GM21360 (cell line): ENCODE data around the gene MEPE.

ENCODE experiments used
- ATAC-seq: cut with Tn5 transposase; IDR thresholded peaks from one replicate; pipeline ENCODE4 v1.9.1; 2021; ENCODE audit warnings: mild to moderate bottlenecking, moderate library complexity; ENCODE audit not compliant: unreplicated experiment

Gene MEPE, protein sequence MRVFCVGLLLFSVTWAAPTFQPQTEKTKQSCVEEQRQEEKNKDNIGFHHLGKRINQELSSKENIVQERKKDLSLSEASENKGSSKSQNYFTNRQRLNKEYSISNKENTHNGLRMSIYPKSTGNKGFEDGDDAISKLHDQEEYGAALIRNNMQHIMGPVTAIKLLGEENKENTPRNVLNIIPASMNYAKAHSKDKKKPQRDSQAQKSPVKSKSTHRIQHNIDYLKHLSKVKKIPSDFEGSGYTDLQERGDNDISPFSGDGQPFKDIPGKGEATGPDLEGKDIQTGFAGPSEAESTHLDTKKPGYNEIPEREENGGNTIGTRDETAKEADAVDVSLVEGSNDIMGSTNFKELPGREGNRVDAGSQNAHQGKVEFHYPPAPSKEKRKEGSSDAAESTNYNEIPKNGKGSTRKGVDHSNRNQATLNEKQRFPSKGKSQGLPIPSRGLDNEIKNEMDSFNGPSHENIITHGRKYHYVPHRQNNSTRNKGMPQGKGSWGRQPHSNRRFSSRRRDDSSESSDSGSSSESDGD

DNA sequence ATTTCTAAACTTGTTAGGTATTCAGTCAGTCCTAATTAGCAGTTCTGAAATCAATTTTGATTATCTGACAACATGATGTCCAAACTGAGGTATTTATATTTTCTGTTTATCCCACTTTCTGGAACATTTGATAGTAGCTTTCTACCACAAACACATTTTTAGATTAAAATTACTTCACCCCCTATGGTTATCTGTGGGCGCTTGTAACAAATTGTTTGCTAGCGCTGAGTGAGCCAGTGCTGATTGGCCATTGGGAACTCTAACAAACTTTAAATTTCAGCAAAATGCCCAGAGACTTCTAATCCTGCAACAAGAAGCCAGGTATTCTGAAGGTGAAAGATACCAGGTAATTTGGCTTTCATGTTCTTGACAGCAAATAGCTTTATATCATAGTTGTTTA is at the start of gene MEPE:
MEPE (plus strand) TSS at position 301 of the 400 bp plus-strand sequence. CDS start 1,746 bp downstream, outside the sequence.
- ATAC-seq = no peak

- ATAC-seq = no peak
Measured at GRCh38 chr4:87783781-87784180, 49.0 kb upstream of the MEPE start.

DNA sequence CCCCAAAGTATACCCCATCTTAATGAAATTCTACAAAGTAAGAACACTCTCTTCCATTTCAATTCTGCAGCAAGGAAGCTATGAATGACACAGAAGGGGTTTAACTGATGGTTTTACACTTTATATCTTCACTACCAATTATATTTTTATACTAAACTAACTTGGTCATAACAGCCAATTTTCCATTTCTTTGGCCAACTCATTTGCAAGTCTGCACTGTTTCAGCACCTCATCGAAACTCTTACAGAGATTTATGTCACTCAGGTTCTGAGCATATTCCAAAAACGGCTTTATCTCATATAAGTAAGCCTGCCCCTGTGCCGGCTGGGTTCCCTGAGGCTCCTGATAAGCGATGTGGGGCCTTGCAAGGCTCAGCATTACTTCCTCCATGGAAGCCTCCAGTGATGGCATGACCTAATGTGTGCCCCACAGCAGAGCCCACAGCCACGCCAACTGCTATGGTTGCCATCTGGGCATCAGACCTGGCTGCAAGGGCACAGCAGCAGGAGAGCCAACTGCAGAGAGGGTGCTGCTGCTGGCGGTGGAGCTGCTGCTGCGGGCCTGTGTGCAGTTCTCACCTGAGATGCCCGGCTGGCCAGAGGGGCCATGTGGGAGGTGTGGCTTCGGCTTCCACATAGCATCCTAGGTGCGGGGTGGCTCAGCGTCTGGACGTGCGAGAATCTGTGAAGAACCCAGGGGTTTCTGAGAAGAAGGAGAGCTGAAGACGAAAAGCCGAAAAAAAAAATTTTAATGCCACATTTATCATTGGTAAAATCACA is 46.8 kb upstream of the MEPE start:
- no peak for ATAC-seq

- ATAC-seq = no peak
Measured at GRCh38 chr4:87799301-87800113, 33.3 kb upstream of the MEPE start, which contains the start of gene IBSP. TSS of gene IBSP (plus strand) at chr4:87799554. CDS start at chr4:87802362, 2,808 bp downstream.

DNA sequence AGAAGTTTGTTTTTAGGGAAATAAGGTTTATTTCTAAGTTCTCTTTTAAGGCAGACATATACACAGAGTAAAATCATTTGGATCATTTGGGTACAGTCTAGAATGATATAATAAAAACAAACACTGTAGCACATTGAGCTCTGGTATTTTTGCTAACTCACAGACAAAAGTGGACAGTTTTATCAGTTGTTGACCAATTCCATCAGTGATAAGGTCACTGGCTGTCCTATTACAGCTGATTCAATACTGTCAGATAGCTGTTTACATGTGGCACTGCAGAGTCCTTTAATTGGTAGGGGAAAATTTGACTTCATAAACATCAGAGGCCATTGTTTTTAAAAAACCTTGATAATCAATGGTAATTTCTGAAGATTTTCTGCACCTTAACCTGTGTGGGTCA is 29.9 kb upstream of the MEPE start:
- no peak for ATAC-seq

GRCh38 chr4:87803421-87803820 is 29.3 kb upstream of the MEPE start:
- ATAC-seq = no peak

- no peak for ATAC-seq
Measured at GRCh38 chr4:87804871-87805270, 27.9 kb upstream of the MEPE start.

- no peak for ATAC-seq
Measured at GRCh38 chr4:87805971-87806370, 26.8 kb upstream of the MEPE start.

DNA sequence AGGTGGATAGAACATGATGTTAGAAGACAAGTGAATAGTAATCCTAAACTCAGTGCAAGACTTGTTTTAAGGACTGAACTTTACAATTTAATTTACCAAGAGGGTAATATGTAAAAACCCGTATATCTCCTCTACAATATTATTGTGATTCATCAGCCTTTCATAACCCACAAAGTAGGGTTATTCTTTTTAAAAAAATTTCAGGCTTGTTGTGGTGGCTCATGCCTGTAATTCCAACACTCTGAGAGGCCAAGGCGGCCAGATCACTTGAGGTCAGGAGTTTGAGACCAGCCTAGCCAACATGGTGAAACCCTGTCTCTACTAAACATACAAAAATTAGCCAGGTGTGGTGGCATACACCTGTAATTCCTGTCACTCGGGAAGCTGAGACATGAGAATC is 26.2 kb upstream of the MEPE start:
- no peak for ATAC-seq

GRCh38 chr4:87807402-87807801 is 25.4 kb upstream of the MEPE start:
- ATAC-seq = no peak

DNA sequence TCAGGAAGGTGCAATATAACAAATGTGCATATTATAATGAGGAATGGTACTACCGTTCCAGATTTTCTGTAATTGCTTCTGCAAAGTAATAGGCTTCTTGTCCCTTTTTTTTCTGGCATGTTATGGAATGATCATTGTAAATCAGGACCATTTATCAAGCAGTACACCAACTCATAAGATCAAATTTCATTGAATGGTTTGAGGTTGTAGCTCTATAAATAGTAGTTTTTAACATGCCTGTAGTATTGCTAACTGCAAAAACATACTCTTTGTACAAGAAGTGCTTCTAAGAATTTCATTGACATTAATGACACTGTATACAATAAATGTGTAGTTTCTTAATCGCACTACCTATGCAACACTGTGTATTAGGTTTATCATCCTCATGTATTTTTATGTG is 20.8 kb upstream of the MEPE start:
- ATAC-seq = no peak

DNA sequence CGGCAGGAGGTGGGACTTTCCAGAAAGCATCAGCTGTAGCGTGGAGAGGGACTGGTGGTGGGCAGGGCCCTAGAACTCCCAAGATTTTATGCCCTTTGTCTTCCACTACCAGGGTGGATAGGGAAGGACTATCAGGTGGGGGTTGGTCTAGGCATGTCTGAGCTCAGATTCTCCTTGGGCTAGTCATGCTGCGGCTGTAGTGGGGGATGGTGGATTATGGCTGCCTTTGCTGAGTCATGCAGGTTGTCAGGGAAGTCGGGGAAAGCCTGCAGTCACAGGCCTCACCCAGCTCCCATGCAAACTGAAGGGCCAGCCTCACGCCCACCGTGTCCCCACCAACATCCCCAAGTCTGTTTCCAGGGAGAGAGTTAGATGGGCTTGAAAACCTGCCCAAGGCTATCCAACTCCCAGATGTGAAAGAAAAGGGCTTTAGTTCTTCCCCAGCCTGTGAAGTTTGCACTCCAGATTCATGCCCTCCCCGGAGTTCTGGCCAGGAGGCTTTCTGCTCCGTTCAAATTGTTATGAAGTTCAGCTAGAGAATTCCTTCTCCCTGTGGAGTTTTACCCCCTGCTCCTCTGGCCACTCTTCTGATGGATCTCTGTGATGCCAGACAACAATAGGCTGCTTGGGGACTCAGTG is 13.4 kb upstream of the MEPE start:
- no peak for ATAC-seq

DNA sequence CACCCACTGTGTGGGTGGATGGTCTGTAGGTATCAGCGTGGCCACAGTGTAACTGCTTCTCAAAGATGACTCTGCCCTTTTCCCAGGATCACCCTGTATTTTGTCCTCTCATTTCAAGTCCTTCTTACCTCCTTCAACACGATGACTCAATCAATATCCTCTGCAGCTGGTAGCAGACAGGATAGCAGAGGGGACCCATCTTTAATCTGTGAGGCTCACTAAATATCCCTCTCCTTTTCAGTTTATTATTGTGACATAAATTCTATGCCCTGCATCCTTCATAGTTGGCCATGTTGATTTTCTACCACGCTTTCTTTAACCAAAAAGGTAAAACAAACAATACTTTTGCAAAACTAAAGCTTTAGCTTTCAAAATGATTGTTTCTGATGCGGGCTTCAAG is 9.6 kb upstream of the MEPE start:
- ATAC-seq = no peak

- no peak for ATAC-seq
Measured at GRCh38 chr4:87823724-87824123, 9.0 kb upstream of the MEPE start.

DNA sequence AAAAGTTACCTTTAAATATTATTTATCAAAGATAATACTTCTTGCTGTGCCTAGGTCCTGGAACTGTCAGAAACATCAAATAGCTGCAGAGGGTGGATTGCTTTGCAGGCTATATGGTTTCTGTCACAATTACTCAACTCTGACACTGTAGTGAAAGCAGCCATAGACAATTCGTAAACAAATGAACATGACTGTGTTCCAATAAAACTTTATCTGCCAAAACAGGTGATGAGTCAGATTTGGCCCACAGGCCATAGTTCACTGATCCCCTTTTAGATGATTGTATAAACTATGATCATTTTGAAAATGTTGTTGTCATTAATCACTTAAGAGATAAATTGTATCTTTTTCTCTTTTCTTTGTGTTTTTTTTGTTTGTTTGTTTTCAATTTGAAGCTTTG is 8.4 kb upstream of the MEPE start:
- ATAC-seq = no peak

- ATAC-seq = no peak
Measured at GRCh38 chr4:87834401-87834800, 1.6 kb downstream of the MEPE start.

DNA sequence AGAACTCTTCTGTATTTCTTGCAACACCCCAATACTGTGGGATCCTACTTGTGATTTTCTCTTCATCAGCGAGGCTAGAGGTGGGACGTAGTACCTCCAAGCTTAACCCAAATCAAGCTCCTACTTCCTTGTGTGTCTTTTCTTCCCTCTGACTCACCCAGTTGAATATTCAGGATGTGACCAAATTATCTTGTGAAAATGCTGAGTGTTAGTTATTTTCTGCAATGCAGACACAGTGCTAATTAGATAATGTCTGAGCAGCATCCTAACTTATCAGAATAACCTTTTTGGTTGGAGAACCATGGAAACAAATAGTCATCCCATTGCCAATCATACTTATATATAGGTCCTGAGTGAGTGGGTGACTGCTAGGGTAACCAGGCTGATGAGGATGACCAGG is 2.4 kb downstream of the MEPE start:
- no peak for ATAC-seq

DNA sequence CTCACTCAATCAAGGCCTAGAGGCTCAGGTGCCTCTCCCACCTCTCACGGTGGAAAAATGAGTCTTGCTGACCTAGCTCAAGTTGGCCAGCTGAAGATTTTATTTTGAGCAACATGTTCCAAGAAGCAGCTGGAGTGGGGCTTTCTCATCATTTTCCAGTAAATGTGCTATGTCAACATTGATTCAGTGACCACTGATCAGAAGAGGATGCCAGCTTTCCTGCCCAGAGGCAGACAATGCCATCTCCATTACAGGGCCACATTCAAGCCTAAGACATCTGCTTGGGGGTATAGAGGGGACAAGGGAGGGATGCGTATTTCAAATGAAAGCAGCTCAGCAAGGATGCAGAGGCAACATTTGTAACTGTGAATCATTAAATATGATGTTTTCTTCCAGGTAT is 3.0 kb downstream of the MEPE start:
- ATAC-seq = no peak

DNA sequence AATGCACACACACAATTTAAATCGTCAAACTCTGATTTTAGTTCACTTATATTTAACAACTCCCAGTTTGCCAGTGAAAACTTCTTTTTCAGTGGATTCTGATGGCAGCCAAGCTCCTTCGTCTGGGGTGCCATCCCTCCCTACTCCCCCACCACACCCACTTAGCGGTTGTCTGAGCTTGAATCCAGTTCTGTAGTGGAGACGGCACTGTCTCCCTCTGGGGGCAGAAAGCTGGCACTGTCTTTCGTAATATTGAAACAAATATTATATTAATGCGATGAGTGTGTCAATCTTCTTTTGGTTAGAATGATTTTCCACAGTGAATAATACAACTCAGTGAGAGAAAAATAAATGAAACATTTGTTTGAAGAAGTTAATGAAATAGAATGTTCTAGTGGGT is 5.4 kb downstream of the MEPE start:
- no peak for ATAC-seq

- ATAC-seq = no peak
Measured at GRCh38 chr4:87838890-87839591, 6.3 kb downstream of the MEPE start.
